ENCODE data around the gene ABCA5. TPM values are rescaled to one million over a fixed set of nuclear protein-coding genes. Genes with fewer than 3 reads are reported as not detected.
A peak's percentile ranks its signal among the peaks of the same experiment; 100 is the strongest.

Gene ABCA5
- total RNA-seq, 3 donors from 2014 or later: 88.8 to 152 (median 93.1) TPM

DNA sequence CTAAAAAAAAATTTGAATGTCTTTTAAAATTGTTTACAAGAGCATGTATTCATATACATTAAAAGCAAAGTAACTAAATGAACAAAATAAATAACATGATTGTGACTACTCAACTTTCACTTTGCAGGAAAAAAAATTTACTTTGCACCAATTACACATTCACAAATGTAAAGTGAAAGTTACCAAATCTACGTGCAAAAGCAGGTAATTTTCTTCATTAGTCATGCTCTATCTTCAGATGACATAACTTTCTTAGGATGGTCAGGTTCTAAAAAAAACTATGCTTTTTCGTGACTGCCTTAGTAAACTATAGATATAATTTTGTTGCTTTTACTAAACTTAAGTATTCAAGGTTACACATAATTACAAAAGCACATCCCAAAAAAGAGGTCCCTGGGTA lies 81.3 kb downstream of the ABCA5 start:
- Histone ChIP-seq H3K36me3 (no peaks in the 10 kb centered on the region), H3K4me1 (no peaks in the 10 kb centered on the region), H3K27me3 (no peaks in the 10 kb centered on the region), H3K27ac (no peak overlapping the region), H3K4me3 (no peak overlapping the region), H3K9me3 (no peaks in the 10 kb centered on the region)
- intact Hi-C loops (cut with DNase I; ENCODE audit: low total_unique reads): no loop called here
- DNase-seq (ENCODE audit: low spot score in 2 of 2): no peak
- no peak for TF ChIP-seq POLR2A (IDR thresholded peaks at IDR 0.05)
- TF ChIP-seq, protein P1, sequence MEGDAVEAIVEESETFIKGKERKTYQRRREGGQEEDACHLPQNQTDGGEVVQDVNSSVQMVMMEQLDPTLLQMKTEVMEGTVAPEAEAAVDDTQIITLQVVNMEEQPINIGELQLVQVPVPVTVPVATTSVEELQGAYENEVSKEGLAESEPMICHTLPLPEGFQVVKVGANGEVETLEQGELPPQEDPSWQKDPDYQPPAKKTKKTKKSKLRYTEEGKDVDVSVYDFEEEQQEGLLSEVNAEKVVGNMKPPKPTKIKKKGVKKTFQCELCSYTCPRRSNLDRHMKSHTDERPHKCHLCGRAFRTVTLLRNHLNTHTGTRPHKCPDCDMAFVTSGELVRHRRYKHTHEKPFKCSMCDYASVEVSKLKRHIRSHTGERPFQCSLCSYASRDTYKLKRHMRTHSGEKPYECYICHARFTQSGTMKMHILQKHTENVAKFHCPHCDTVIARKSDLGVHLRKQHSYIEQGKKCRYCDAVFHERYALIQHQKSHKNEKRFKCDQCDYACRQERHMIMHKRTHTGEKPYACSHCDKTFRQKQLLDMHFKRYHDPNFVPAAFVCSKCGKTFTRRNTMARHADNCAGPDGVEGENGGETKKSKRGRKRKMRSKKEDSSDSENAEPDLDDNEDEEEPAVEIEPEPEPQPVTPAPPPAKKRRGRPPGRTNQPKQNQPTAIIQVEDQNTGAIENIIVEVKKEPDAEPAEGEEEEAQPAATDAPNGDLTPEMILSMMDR (IDR thresholded peaks at IDR 0.05): no peak
- TF ChIP-seq POLR2AphosphoS5 (IDR thresholded peaks at IDR 0.05): no peak

DNA sequence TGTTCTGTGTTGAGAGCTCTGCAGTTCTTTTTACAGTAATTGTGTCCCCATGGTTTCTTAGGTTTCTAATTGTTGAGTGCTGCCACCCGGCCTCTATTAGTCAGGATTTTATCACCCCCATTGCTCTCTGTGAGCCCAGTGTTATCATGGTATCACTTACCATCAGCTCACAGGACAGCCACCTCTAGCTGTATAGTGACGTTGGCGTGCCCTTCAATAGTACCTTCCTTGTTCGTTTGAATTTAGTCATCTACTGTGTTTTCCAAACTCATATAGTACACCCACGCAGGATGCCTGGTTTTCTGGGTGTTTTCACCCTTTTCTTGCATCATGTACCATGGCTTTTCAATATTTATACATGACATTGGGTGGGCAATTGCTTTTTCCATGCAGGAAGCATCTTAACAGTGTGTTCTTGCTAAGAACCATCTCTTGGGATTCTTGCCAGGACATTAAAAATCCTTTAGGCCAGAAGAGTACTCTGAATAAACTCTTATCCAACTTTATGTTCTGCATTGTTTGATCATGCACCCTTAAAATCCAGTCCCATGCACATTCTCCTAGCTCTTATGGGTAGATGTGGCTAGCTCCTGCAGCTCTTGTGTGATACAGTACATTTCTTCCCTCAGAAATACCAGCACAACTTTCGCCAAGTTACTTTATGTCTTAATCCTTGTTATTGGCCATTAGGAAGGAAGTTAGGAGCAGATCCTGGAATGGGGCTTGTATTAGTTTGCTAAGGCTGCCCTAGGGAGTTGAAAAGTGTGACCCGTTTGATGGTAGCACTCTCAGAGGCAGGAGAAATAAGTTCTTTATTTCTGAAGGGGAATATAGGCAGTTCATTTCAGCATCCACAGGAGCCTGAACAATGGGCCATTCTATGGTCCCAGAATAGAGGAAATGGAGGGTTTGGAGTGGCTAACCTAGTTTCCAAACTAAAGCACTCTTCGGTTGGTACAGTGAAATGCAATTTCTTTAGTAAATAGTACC lies 87.0 kb downstream of the ABCA5 start:
- H3K4me1 ChIP-seq: no peaks in the 10 kb centered on the region
- TF ChIP-seq POLR2A (IDR thresholded peaks at IDR 0.05) (no peak), POLR2AphosphoS5 (IDR thresholded peaks at IDR 0.05) (no peak)
- TF ChIP-seq, protein P1 (IDR thresholded peaks at IDR 0.05): no peak
- intact Hi-C loops (cut with DNase I; ENCODE audit: low total_unique reads): no loop called here
- no peaks in the 10 kb centered on the region for H3K36me3 ChIP-seq
- no peak overlapping the region for H3K4me3 ChIP-seq
- no peak for DNase-seq (ENCODE audit: low spot score in 2 of 2)
- H3K9me3 ChIP-seq: no peaks in the 10 kb centered on the region
- no peaks in the 10 kb centered on the region for H3K27me3 ChIP-seq
- no peak overlapping the region for H3K27ac ChIP-seq

DNA sequence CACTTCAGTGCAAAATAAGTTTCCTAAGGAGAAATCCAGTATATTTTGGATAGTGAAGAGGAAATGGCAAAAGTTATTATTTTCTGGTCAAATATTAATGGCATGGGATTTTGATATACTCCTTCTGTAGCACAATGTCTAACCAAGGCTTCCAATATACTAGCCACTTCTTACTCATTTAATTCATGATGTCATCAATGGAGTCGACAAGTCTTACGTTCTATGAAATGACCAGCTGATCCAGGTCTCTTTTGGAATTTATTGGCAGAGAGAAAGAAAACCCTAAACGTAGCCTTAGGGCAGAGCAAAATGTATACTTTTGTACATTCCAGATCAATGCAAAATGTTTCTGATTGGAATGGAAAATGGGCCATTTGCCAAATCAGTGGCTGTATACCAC lies 90.0 kb downstream of the ABCA5 start:
- Histone ChIP-seq H3K4me1 (no peaks in the 10 kb centered on the region), H3K27me3 (no peaks in the 10 kb centered on the region), H3K27ac (no peak overlapping the region), H3K4me3 (no peak overlapping the region), H3K36me3 (no peaks in the 10 kb centered on the region), H3K9me3 (peaks cover 11 to 16% of the 10 kb centered on the region in 2 donors)
- intact Hi-C loops (cut with DNase I; ENCODE audit: low total_unique reads): no loop called here
- TF ChIP-seq POLR2A (IDR thresholded peaks at IDR 0.05): no peak
- TF ChIP-seq POLR2AphosphoS5 (IDR thresholded peaks at IDR 0.05): no peak
- TF ChIP-seq, protein P1 (IDR thresholded peaks at IDR 0.05): no peak
- DNase-seq (ENCODE audit: low spot score in 2 of 2): no peak

DNA sequence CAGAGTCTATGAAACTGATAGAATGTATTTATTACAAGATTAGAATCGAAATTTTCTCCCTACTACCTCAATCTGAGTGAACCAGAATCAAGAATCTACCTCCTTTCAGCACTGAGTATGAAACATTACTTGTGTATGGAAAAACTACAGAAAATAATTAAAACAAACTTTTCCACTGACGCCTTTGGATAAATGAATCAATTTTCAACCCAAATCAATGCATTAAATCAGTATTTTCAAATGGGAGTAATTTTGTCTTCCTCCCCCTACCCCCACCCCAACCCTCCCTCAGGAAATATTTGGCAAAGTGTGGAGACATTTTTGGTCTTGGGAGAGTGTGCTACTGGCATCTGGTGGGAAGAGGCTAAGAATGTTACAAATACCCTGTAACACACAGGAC lies 90.5 kb downstream of the ABCA5 start:
- H3K4me1 ChIP-seq: no peaks in the 10 kb centered on the region
- no peak for DNase-seq (ENCODE audit: low spot score in 2 of 2)
- no peak overlapping the region for H3K4me3 ChIP-seq
- intact Hi-C loops (cut with DNase I; ENCODE audit: low total_unique reads): no loop called here
- H3K27ac ChIP-seq: no peak overlapping the region
- H3K27me3 ChIP-seq: no peaks in the 10 kb centered on the region
- peaks cover 11 to 17% of the 10 kb centered on the region in 2 donors for H3K9me3 ChIP-seq
- TF ChIP-seq POLR2A (IDR thresholded peaks at IDR 0.05): no peak
- TF ChIP-seq POLR2AphosphoS5 (IDR thresholded peaks at IDR 0.05): no peak
- TF ChIP-seq, protein P1 (IDR thresholded peaks at IDR 0.05): no peak
- H3K36me3 ChIP-seq: no peaks in the 10 kb centered on the region

DNA sequence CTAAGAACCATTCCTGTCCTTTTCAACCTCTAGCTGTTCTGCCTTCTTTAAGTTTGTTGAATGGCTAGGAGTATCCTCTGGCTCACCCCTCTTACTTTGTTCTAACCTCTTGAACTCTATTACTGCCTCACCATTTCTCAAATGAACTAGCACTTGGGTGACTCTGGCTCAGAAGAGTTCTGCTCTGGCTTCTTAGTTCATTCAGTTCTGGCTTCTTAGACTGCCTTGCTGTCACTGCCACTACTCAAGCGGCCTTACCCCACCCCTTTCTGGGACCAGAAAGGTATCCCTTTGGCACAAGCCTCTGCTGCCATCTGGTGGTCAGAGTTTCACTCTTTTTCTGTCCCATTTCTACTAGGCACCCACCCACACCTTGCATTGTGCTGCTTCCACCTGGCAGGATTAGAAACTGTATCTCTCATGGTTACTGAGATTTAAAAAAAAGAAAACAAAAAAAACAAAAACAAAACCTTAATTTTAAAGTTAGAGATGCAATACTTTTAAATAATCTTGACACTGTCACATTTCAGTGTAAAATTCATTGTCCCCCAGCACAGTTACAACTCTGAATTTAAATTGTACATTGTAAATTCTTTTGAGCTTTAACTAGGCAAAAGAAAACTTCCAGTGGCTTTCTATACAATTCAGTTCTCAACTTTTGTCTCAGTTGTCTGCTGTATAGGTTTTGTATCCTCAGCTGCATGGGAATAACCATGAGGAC lies 91.4 kb downstream of the ABCA5 start:
- no peaks in the 10 kb centered on the region for H3K27me3 ChIP-seq
- intact Hi-C loops (cut with DNase I; ENCODE audit: low total_unique reads): no loop called here
- TF ChIP-seq POLR2AphosphoS5 (IDR thresholded peaks at IDR 0.05) (peak in 2 of 3 donors; percentile 42 to 51), POLR2A (IDR thresholded peaks at IDR 0.05) (no peak)
- TF ChIP-seq, protein P1 (IDR thresholded peaks at IDR 0.05): peak; percentile 63 to 77 (median 65)
- H3K9me3 ChIP-seq: peaks cover 11 to 17% of the 10 kb centered on the region in 2 donors
- H3K36me3 ChIP-seq: no peaks in the 10 kb centered on the region
- H3K4me3 ChIP-seq: no peak overlapping the region
- peak overlapping the region in 1 of 2 donors; percentile 40 for H3K27ac ChIP-seq
- peak; percentile 44 to 63 for DNase-seq (ENCODE audit: low spot score in 2 of 2)
- no peaks in the 10 kb centered on the region for H3K4me1 ChIP-seq
